Hepatocyte (in vitro differentiated cells): ENCODE results near the gene PACSIN2. TPM values are rescaled to one million over a fixed set of nuclear protein-coding genes. Genes with fewer than 3 reads are reported as not detected.
A peak's percentile ranks its signal among the peaks of the same experiment; 100 is the strongest.

Experiments
- DNase-seq: peaks from one replicate; pipeline ENCODE4 v3.0.0-alpha.2; 2016; ENCODE audit warnings: low spot score
- H2AFZ ChIP-seq: fragments of 200-600 bp; sonication (generic); 2 replicates; pipeline ENCODE4 v1.6.0; 2016; ENCODE audit warnings: antibody characterized with exemption, mild to moderate bottlenecking
- H3K27ac ChIP-seq: fragments of 200-600 bp; sonication (generic); 2 replicates; pipeline ENCODE4 v1.5.1; 2016; ENCODE audit warnings: mild to moderate bottlenecking
- H3K27me3 ChIP-seq: fragments of 200-600 bp; sonication (generic); 2 replicates; pipeline ENCODE4 v1.6.1; 2016
- H3K36me3 ChIP-seq: fragments of 200-600 bp; sonication (generic); replicated peaks from 2 replicates; pipeline ENCODE4 v1.5.1; 2016; ENCODE audit warnings: low read depth; ENCODE audit not compliant: insufficient read depth
- H3K4me1 ChIP-seq: fragments of 200-600 bp; sonication (generic); 2 replicates; pipeline ENCODE4 v1.5.1; 2016; ENCODE audit warnings: mild to moderate bottlenecking, moderate library complexity; ENCODE audit not compliant: insufficient read depth
- H3K4me2 ChIP-seq: fragments of 200-600 bp; sonication (generic); 2 replicates; pipeline ENCODE4 v1.6.0; 2016
- H3K4me3 ChIP-seq: fragments of 200-600 bp; sonication (generic); 2 replicates; pipeline ENCODE4 v1.5.1; 2016; ENCODE audit warnings: mild to moderate bottlenecking
- H3K79me2 ChIP-seq: fragments of 200-600 bp; sonication (generic); 2 replicates; pipeline ENCODE4 v1.6.0; 2017; ENCODE audit warnings: mild to moderate bottlenecking
- H3K9me2 ChIP-seq: fragments of 200-600 bp; sonication (generic); replicated peaks from 2 replicates; pipeline ENCODE4 v1.6.0; 2017; ENCODE audit warnings: mild to moderate bottlenecking; ENCODE audit not compliant: insufficient read depth
- H3K9me3 ChIP-seq: fragments of 200-600 bp; sonication (generic); 2 replicates; pipeline ENCODE4 v1.5.1; 2016; ENCODE audit warnings: low read depth, mild to moderate bottlenecking
- H4K20me1 ChIP-seq: fragments of 200-600 bp; sonication (generic); 2 replicates; pipeline ENCODE4 v1.6.0; 2016; ENCODE audit warnings: mild to moderate bottlenecking; ENCODE audit not compliant: insufficient read depth, poor library complexity, severe bottlenecking
- CTCF ChIP-seq: fragments of 200-600 bp; sonication (generic); IDR thresholded peaks from 2 replicates; pipeline ENCODE4 v1.5.1; 2016; ENCODE audit warnings: antibody characterized with exemption, mild to moderate bottlenecking; ENCODE audit not compliant: poor library complexity
- EZH2 ChIP-seq: fragments of 200-600 bp; sonication (generic); IDR thresholded peaks from 2 replicates; pipeline ENCODE4 v1.6.1; 2016; ENCODE audit warnings: antibody characterized with exemption, mild to moderate bottlenecking, borderline replicate concordance
- EZH2phosphoT487 ChIP-seq: fragments of 200-600 bp; sonication (generic); IDR thresholded peaks from one replicate; pipeline ENCODE4 v1.6.1; 2018; ENCODE audit warnings: antibody characterized with exemption, mild to moderate bottlenecking, low read depth, moderate library complexity; ENCODE audit not compliant: unreplicated experiment, severe bottlenecking
- WGBS: methylation state at CpG from one replicate; pipeline ENCODE4 v1.1.6; 2016; ENCODE audit warnings: low lambda C conversion rate; ENCODE audit errors: missing lambda C conversion rate; 5-methylcytosine and 5-hydroxymethylcytosine counted together
- polyA plus RNA-seq: library from polyadenylated mRNA; unstranded; fragments of >200 nt; fragmentation: Nextera tagmentation; extraction: Ambion mirVana; gene quantifications from 2 replicates; pipeline ENCODE4 v1.2.1, GENCODE V29; 2016
- total RNA-seq: library from RNA; depleted of rRNA; stranded (reverse); fragments of >200 nt; gene quantifications from 2 replicates; pipeline ENCODE4 v1.2.3, GENCODE V29; 2014

Gene PACSIN2
- total and polyA plus RNA-seq, 2 experiments from 2014 or later = 77.7 to 86.3 TPM

- Histone ChIP-seq H3K9me3 (no peaks in the 10 kb centered on the region), H3K9me2 (no peaks in the 10 kb centered on the region), H3K4me1 (peaks cover 40% of the 10 kb centered on the region), H3K4me3 (no peak overlapping the region), H3K27me3 (no peaks in the 10 kb centered on the region), H3K4me2 (no peak overlapping the region), H3K36me3 (no peaks in the 10 kb centered on the region), H3K27ac (peak overlapping the region; percentile 87), H4K20me1 (peaks cover 35% of the 10 kb centered on the region), H3K79me2 (peaks cover 95% of the 10 kb centered on the region), H2AFZ (no peak overlapping the region)
- no peak for DNase-seq
- TF ChIP-seq EZH2 = no peak
- TF ChIP-seq CTCF = no peak
- TF ChIP-seq EZH2phosphoT487 = no peak
- 85% methylated on average over 10 of the region's 10 CpGs for WGBS
These were observed 83.3 kb downstream of the PACSIN2 start for GRCh38 chr22:42931421-42932196.

- H3K4me1 ChIP-seq = peaks cover 46% of the 10 kb centered on the region
- no peaks in the 10 kb centered on the region for H3K27me3 ChIP-seq
- H2AFZ ChIP-seq = no peak overlapping the region
- H3K27ac ChIP-seq = peak overlapping the region; percentile 26
- no peak for DNase-seq
- peaks cover 36% of the 10 kb centered on the region for H4K20me1 ChIP-seq
- H3K4me2 ChIP-seq = no peak overlapping the region
- no peaks in the 10 kb centered on the region for H3K9me2 ChIP-seq
- no peaks in the 10 kb centered on the region for H3K36me3 ChIP-seq
- H3K4me3 ChIP-seq = no peak overlapping the region
- H3K9me3 ChIP-seq = no peaks in the 10 kb centered on the region
- 84% methylated on average over 9 of the region's 9 CpGs for WGBS
- no peak for TF ChIP-seq EZH2phosphoT487
- TF ChIP-seq CTCF = no peak
- TF ChIP-seq EZH2 = no peak
- H3K79me2 ChIP-seq = peaks cover 93% of the 10 kb centered on the region
These were observed 84.0 kb downstream of the PACSIN2 start for GRCh38 chr22:42930810-42931420.

- WGBS = 87% methylated on average over 6 of the region's 6 CpGs
- no peak for TF ChIP-seq EZH2
- TF ChIP-seq CTCF = no peak
- no peak for TF ChIP-seq EZH2phosphoT487
These were observed 85.2 kb downstream of the PACSIN2 start for GRCh38 chr22:42929838-42930155.

More at GRCh38 chr22:42929838-42930155, 85.2 kb downstream of the PACSIN2 start:
- H4K20me1 ChIP-seq = peaks cover 36% of the 10 kb centered on the region
- no peak overlapping the region for H2AFZ ChIP-seq
- peaks cover 50% of the 10 kb centered on the region for H3K4me1 ChIP-seq
- no peak for DNase-seq
- H3K9me3 ChIP-seq = no peaks in the 10 kb centered on the region
- no peaks in the 10 kb centered on the region for H3K27me3 ChIP-seq
- H3K9me2 ChIP-seq = no peaks in the 10 kb centered on the region
- no peak overlapping the region for H3K4me2 ChIP-seq
- no peaks in the 10 kb centered on the region for H3K36me3 ChIP-seq
- peaks cover 92% of the 10 kb centered on the region for H3K79me2 ChIP-seq
- peak overlapping the region; percentile 44 for H3K27ac ChIP-seq
- H3K4me3 ChIP-seq = no peak overlapping the region
